ENCODE results near the gene C17orf75. TPM values are rescaled to one million over a fixed set of nuclear protein-coding genes. Genes with fewer than 3 reads are reported as not detected.
"Not testable (repeated sequence)": the region's sequence is repeated elsewhere in the genome, so short reads cannot be mapped to it uniquely, and the experiment has no call there.

The C17orf75 gene, protein sequence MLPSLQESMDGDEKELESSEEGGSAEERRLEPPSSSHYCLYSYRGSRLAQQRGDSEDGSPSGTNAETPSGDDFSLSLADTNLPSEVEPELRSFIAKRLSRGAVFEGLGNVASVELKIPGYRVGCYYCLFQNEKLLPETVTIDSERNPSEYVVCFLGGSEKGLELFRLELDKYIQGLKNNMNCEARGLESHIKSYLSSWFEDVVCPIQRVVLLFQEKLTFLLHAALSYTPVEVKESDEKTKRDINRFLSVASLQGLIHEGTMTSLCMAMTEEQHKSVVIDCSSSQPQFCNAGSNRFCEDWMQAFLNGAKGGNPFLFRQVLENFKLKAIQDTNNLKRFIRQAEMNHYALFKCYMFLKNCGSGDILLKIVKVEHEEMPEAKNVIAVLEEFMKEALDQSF
- polyA plus RNA-seq, result 10 to 100 TPM in 2 of 4 donors, 1 to 10 TPM in 2; 9.6 to 21.8 (median 11.9) TPM
- long read RNA-seq, donor 1, result 0 reads
- long read RNA-seq, donor 2, partial matches to known transcripts, result 0 of 1 reads
- long read RNA-seq, donor 2, other reads (novel, unspliced or antisense), result 0 of 1 reads
- long read RNA-seq, donor 3, partial matches to known transcripts, result 0 of 2 reads
- long read RNA-seq, donor 3, other reads (novel, unspliced or antisense), result 0 of 2 reads
- long read RNA-seq, donor 4, partial matches to known transcripts, result 0 of 1 reads
- long read RNA-seq, donor 4, other reads (novel, unspliced or antisense), result 0 of 1 reads
- long read RNA-seq, donor 5, partial matches to known transcripts, result 12 of 15 reads
- long read RNA-seq, donor 5, other reads (novel, unspliced or antisense), result 0 of 15 reads
- long read RNA-seq, donor 6, partial matches to known transcripts, result 0 of 5 reads
- long read RNA-seq, donor 6, other reads (novel, unspliced or antisense), result 0 of 5 reads
- long read RNA-seq, donor 7, transcript C17orf75-202 (10 exons, 1,642 nt), result major isoform, 10 of 12 reads
- long read RNA-seq, donor 7, partial matches to known transcripts, result 0 of 12 reads
- long read RNA-seq, donor 7, other reads (novel, unspliced or antisense), result 0 of 12 reads
- long read RNA-seq, donor 8, partial matches to known transcripts, result 0 of 1 reads
- long read RNA-seq, donor 8, other reads (novel, unspliced or antisense), result 0 of 1 reads
- long read RNA-seq, donor 9, result 0 reads
- long read RNA-seq, donor 10, partial matches to known transcripts, result 19 of 22 reads
- long read RNA-seq, donor 10, other reads (novel, unspliced or antisense), result 0 of 22 reads

- Histone ChIP-seq H3K27ac (ENCODE audit: low read depth in 1 of 3, low read length in 2 of 3) (peak within 1 kb of the TSS; percentile 47 to 92 (median 87)), H3K4me1 (ENCODE audit: control insufficient read depth in 3 of 3, insufficient read depth in 2 of 3, low read depth in 1 of 3, low read length in 2 of 3) (peaks cover 0 to 5% (median 4%) of the 10 kb centered on the region in 3 donors), H3K9me3 (ENCODE audit: control insufficient read depth in 2 of 2, insufficient read depth in 1 of 2, low read depth in 1 of 2, low read length in 1 of 2) (no peaks in the 10 kb centered on the region), H3K27me3 (ENCODE audit: control insufficient read depth in 3 of 3, insufficient read depth in 3 of 3, low read length in 3 of 3) (no peaks in the 10 kb centered on the region), H3K36me3 (ENCODE audit: control insufficient read depth in 3 of 3, insufficient read depth in 2 of 3, low read depth in 1 of 3, low read length in 3 of 3) (peaks cover 0 to 13% (median 0%) of the 10 kb centered on the region in 3 donors), H3K4me3 (ENCODE audit: low read depth in 1 of 3, low read length in 3 of 3) (peak within 1 kb of the TSS; percentile 64 to 73 (median 72))
- no peak for FAIRE-seq
- DNase-seq, result peak; percentile 80 to 91
- WGBS, 3 donors, result 5% methylated on average over 32 to 47 of the region's 47 CpGs
These were observed at the start of gene C17orf75 for GRCh38 chr17:32341857-32342602. C17orf75 (minus strand) TSS chr17:32342173; CDS start chr17:32342139, 34 bp downstream.

- no peak overlapping the region for H3K27ac ChIP-seq (ENCODE audit: low read depth in 1 of 3, low read length in 2 of 3)
- DNase-seq (no peak), FAIRE-seq (no peak)
- no peaks in the 10 kb centered on the region for H3K9me3 ChIP-seq (ENCODE audit: control insufficient read depth in 2 of 2, insufficient read depth in 1 of 2, low read depth in 1 of 2, low read length in 1 of 2)
- no peak overlapping the region for H3K4me3 ChIP-seq (ENCODE audit: low read depth in 1 of 3, low read length in 3 of 3)
- peaks cover 0 to 7% (median 0%) of the 10 kb centered on the region in 3 donors for H3K36me3 ChIP-seq (ENCODE audit: control insufficient read depth in 3 of 3, insufficient read depth in 2 of 3, low read depth in 1 of 3, low read length in 3 of 3)
- no peaks in the 10 kb centered on the region for H3K27me3 ChIP-seq (ENCODE audit: control insufficient read depth in 3 of 3, insufficient read depth in 3 of 3, low read length in 3 of 3)
- no peaks in the 10 kb centered on the region for H3K4me1 ChIP-seq (ENCODE audit: control insufficient read depth in 3 of 3, insufficient read depth in 2 of 3, low read depth in 1 of 3, low read length in 2 of 3)
- WGBS, 3 donors, result 90 to 93% (median 91%) methylated on average over 6 of the region's 6 CpGs
These were observed 46.9 kb upstream of the C17orf75 start for GRCh38 chr17:32388613-32389459.

- not testable (repeated sequence) for H3K27ac ChIP-seq (ENCODE audit: low read depth in 1 of 3, low read length in 2 of 3); H3K27me3 ChIP-seq (ENCODE audit: control insufficient read depth in 3 of 3, insufficient read depth in 3 of 3, low read length in 3 of 3); H3K9me3 ChIP-seq (ENCODE audit: control insufficient read depth in 2 of 2, insufficient read depth in 1 of 2, low read depth in 1 of 2, low read length in 1 of 2); H3K4me3 ChIP-seq (ENCODE audit: low read depth in 1 of 3, low read length in 3 of 3); H3K36me3 ChIP-seq (ENCODE audit: control insufficient read depth in 3 of 3, insufficient read depth in 2 of 3, low read depth in 1 of 3, low read length in 3 of 3); FAIRE-seq; DNase-seq; H3K4me1 ChIP-seq (ENCODE audit: control insufficient read depth in 3 of 3, insufficient read depth in 2 of 3, low read depth in 1 of 3, low read length in 2 of 3)
- WGBS, 3 donors, result 96 to 98% (median 97%) methylated on average over 14 of the region's 14 CpGs
These were observed 46.2 kb upstream of the C17orf75 start for GRCh38 chr17:32388128-32388527.

- H3K4me1 ChIP-seq (ENCODE audit: control insufficient read depth in 3 of 3, insufficient read depth in 2 of 3, low read depth in 1 of 3, low read length in 2 of 3), result no peaks in the 10 kb centered on the region
- DNase-seq (no peak), FAIRE-seq (no peak)
- peaks cover 0 to 13% (median 0%) of the 10 kb centered on the region in 3 donors for H3K36me3 ChIP-seq (ENCODE audit: control insufficient read depth in 3 of 3, insufficient read depth in 2 of 3, low read depth in 1 of 3, low read length in 3 of 3)
- no peaks in the 10 kb centered on the region for H3K27me3 ChIP-seq (ENCODE audit: control insufficient read depth in 3 of 3, insufficient read depth in 3 of 3, low read length in 3 of 3)
- H3K27ac ChIP-seq (ENCODE audit: low read depth in 1 of 3, low read length in 2 of 3), result no peak overlapping the region
- no peaks in the 10 kb centered on the region for H3K9me3 ChIP-seq (ENCODE audit: control insufficient read depth in 2 of 2, insufficient read depth in 1 of 2, low read depth in 1 of 2, low read length in 1 of 2)
- H3K4me3 ChIP-seq (ENCODE audit: low read depth in 1 of 3, low read length in 3 of 3), result no peak overlapping the region
These were observed 44.9 kb upstream of the C17orf75 start for GRCh38 chr17:32386844-32387243.

GRCh38 chr17:32385971-32386370, 44.0 kb upstream of the C17orf75 start:
- Histone ChIP-seq H3K4me3 (ENCODE audit: low read depth in 1 of 3, low read length in 3 of 3) (no peak overlapping the region), H3K9me3 (ENCODE audit: control insufficient read depth in 2 of 2, insufficient read depth in 1 of 2, low read depth in 1 of 2, low read length in 1 of 2) (no peaks in the 10 kb centered on the region), H3K4me1 (ENCODE audit: control insufficient read depth in 3 of 3, insufficient read depth in 2 of 3, low read depth in 1 of 3, low read length in 2 of 3) (no peaks in the 10 kb centered on the region), H3K27ac (ENCODE audit: low read depth in 1 of 3, low read length in 2 of 3) (no peak overlapping the region), H3K36me3 (ENCODE audit: control insufficient read depth in 3 of 3, insufficient read depth in 2 of 3, low read depth in 1 of 3, low read length in 3 of 3) (peaks cover 0 to 13% (median 0%) of the 10 kb centered on the region in 3 donors), H3K27me3 (ENCODE audit: control insufficient read depth in 3 of 3, insufficient read depth in 3 of 3, low read length in 3 of 3) (no peaks in the 10 kb centered on the region)
- WGBS, 3 donors, result 76 to 82% (median 77%) methylated on average over 5 of the region's 5 CpGs
- DNase-seq (no peak), FAIRE-seq (no peak)

DNA sequence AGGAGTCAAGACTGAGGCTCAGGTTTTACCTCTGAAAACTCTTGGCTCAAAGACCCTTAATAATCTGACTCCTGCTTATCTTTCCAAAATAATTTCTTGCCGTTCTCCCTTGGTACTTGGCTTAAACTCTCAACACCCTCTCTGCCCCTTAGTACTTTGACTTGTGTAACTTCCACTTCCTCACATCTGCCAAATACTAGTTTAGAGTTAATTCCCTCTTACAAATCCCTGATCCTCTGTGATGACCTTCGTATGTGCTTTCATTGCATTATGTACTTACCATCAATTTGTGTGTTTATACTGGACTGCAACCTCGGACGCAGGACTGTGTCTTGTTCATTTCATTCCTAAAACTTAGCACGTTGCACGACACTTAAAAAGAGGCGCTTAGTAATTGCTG, 43.1 kb upstream of the C17orf75 start:
- Histone ChIP-seq H3K36me3 (ENCODE audit: control insufficient read depth in 3 of 3, insufficient read depth in 2 of 3, low read depth in 1 of 3, low read length in 3 of 3) (peaks cover 0 to 17% (median 0%) of the 10 kb centered on the region in 3 donors), H3K9me3 (ENCODE audit: control insufficient read depth in 2 of 2, insufficient read depth in 1 of 2, low read depth in 1 of 2, low read length in 1 of 2) (no peaks in the 10 kb centered on the region), H3K4me3 (ENCODE audit: low read depth in 1 of 3, low read length in 3 of 3) (no peak overlapping the region), H3K4me1 (ENCODE audit: control insufficient read depth in 3 of 3, insufficient read depth in 2 of 3, low read depth in 1 of 3, low read length in 2 of 3) (no peaks in the 10 kb centered on the region), H3K27ac (ENCODE audit: low read depth in 1 of 3, low read length in 2 of 3) (no peak overlapping the region), H3K27me3 (ENCODE audit: control insufficient read depth in 3 of 3, insufficient read depth in 3 of 3, low read length in 3 of 3) (no peaks in the 10 kb centered on the region)
- no peak for FAIRE-seq
- DNase-seq, result no peak
- WGBS, 3 donors, result 82 to 87% (median 85%) methylated on average over 7 of the region's 7 CpGs

- WGBS, 3 donors, result 71 to 78% (median 75%) methylated on average over 1 of the region's 1 CpG
- DNase-seq (no peak), FAIRE-seq (no peak)
- H3K4me1 ChIP-seq (ENCODE audit: control insufficient read depth in 3 of 3, insufficient read depth in 2 of 3, low read depth in 1 of 3, low read length in 2 of 3), result no peaks in the 10 kb centered on the region
- H3K27ac ChIP-seq (ENCODE audit: low read depth in 1 of 3, low read length in 2 of 3), result no peak overlapping the region
- no peak overlapping the region for H3K4me3 ChIP-seq (ENCODE audit: low read depth in 1 of 3, low read length in 3 of 3)
- no peaks in the 10 kb centered on the region for H3K27me3 ChIP-seq (ENCODE audit: control insufficient read depth in 3 of 3, insufficient read depth in 3 of 3, low read length in 3 of 3)
- H3K36me3 ChIP-seq (ENCODE audit: control insufficient read depth in 3 of 3, insufficient read depth in 2 of 3, low read depth in 1 of 3, low read length in 3 of 3), result peaks cover 0 to 16% (median 3%) of the 10 kb centered on the region in 3 donors
- no peaks in the 10 kb centered on the region for H3K9me3 ChIP-seq (ENCODE audit: control insufficient read depth in 2 of 2, insufficient read depth in 1 of 2, low read depth in 1 of 2, low read length in 1 of 2)
These were observed 42.0 kb upstream of the C17orf75 start for GRCh38 chr17:32383926-32384434.

Measured in small intestine (tissue), 16 donors.